ENCODE data around the gene U2SURP.
"Not testable (repeated sequence)": the region's sequence is repeated elsewhere in the genome, so short reads cannot be mapped to it uniquely, and the experiment has no call there.

The U2SURP gene

GRCh38 chr3:143014921-143015320, 13.6 kb downstream of the U2SURP start:
- DNase-seq (ENCODE audit: low spot score): no peak

- peak; percentile 29 for DNase-seq (ENCODE audit: low spot score)
These were observed 15.1 kb downstream of the U2SURP start for GRCh38 chr3:143016321-143016972.

- DNase-seq (ENCODE audit: low spot score): no peak
These were observed 23.1 kb downstream of the U2SURP start for GRCh38 chr3:143024351-143024960.

GRCh38 chr3:143031327-143031726, 30.0 kb downstream of the U2SURP start:
- DNase-seq (ENCODE audit: low spot score): no peak

GRCh38 chr3:143031796-143032387, 30.5 kb downstream of the U2SURP start:
- not testable (repeated sequence) for DNase-seq (ENCODE audit: low spot score)

GRCh38 chr3:143035466-143036211, 34.3 kb downstream of the U2SURP start:
- DNase-seq (ENCODE audit: low spot score): no peak

- DNase-seq (ENCODE audit: low spot score): no peak
These were observed 35.2 kb downstream of the U2SURP start for GRCh38 chr3:143036557-143036956.

GRCh38 chr3:143037867-143038266, 36.5 kb downstream of the U2SURP start:
- DNase-seq (ENCODE audit: low spot score): no peak

GRCh38 chr3:143040261-143040879, 39.0 kb downstream of the U2SURP start:
- DNase-seq (ENCODE audit: low spot score): peak; percentile 36

GRCh38 chr3:143041903-143042302, 40.5 kb downstream of the U2SURP start:
- no peak for DNase-seq (ENCODE audit: low spot score)

GRCh38 chr3:143045639-143046038, 44.3 kb downstream of the U2SURP start:
- no peak for DNase-seq (ENCODE audit: low spot score)

GRCh38 chr3:143046075-143046474, 44.7 kb downstream of the U2SURP start:
- DNase-seq (ENCODE audit: low spot score): not testable (repeated sequence)

- no peak for DNase-seq (ENCODE audit: low spot score)
These were observed 52.6 kb downstream of the U2SURP start for GRCh38 chr3:143054011-143054410.

- no peak for DNase-seq (ENCODE audit: low spot score)
These were observed 55.0 kb downstream of the U2SURP start for GRCh38 chr3:143056372-143056771.

GRCh38 chr3:143060906-143061305, 59.5 kb downstream of the U2SURP start:
- no peak for DNase-seq (ENCODE audit: low spot score)

- peak; percentile 20 for DNase-seq (ENCODE audit: low spot score)
These were observed 61.6 kb downstream of the U2SURP start for GRCh38 chr3:143063018-143063417.

GRCh38 chr3:143064777-143065176, 63.4 kb downstream of the U2SURP start:
- DNase-seq (ENCODE audit: low spot score): no peak

GRCh38 chr3:143065364-143065763, 64.0 kb downstream of the U2SURP start:
- DNase-seq (ENCODE audit: low spot score): no peak

- DNase-seq (ENCODE audit: low spot score): no peak
These were observed 64.7 kb downstream of the U2SURP start for GRCh38 chr3:143066033-143066432.

- DNase-seq (ENCODE audit: low spot score): no peak
These were observed 65.8 kb downstream of the U2SURP start for GRCh38 chr3:143067201-143067600.

GRCh38 chr3:143068059-143068458, 66.7 kb downstream of the U2SURP start:
- DNase-seq (ENCODE audit: low spot score): no peak

- DNase-seq (ENCODE audit: low spot score): no peak
These were observed 69.7 kb downstream of the U2SURP start for GRCh38 chr3:143070977-143071551.

Measured in kidney capillary endothelial cell (primary cell).